Fibroblast of skin of left biceps (primary cell): ENCODE results near the gene ALKBH1.

Experiments
- DNase-seq, 2 experiments: peaks; one replicate each; pipeline ENCODE4 v3.0.0-alpha.2; 2013; ENCODE audit warnings: low read depth in 2 of 2

Gene ALKBH1

GRCh38 chr14:77623201-77623600 is 84.6 kb downstream of the ALKBH1 start:
- DNase-seq: no peak
